ENCODE results near the gene PIGO. TPM values are rescaled to one million over a fixed set of nuclear protein-coding genes. Genes with fewer than 3 reads are reported as not detected.

Gene PIGO
- total and polyA plus RNA-seq, 2 of the 8 experiments (the other 6 are each of a cell fraction or from before 2014, with no cell fraction given) = 20.5 to 31.3 TPM

DNA sequence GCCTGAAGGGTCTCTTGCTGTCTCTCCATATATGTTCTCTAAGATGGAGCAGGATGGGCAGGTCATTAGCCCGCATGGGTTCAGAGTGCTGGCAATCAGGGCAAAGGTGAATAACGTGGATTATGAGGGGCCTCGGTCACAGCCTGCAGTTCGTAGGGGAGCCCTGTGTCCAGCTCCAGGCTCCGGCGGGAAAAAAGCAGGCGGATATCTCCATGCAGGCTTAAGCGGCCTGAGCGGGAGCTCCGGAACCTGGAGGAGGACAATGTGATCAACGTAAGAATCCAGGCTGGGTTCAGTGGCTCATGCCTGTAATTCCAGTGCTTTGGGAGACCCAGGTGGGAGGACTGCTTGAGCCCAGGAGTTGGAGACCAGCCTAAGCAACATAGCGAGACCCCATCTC is 8.7 kb upstream of the PIGO start:
- no peak overlapping the region for H3K9ac ChIP-seq (replicated peaks in 1 of 4; ENCODE audit: extremely low read depth in 1 of 4, low read depth in 3 of 4, low read length in 3 of 4)
- H2BK5ac ChIP-seq (ENCODE audit: low read depth, low read length) = no peak overlapping the region
- no peak overlapping the region for H3K56ac ChIP-seq (replicated peaks; ENCODE audit: insufficient read length, low read depth, low read length)
- ChIA-PET CTCF (ENCODE audit: partially characterized antibody) (interaction anchor here (1.0 kb wide), 1 partner anchor 10 kb away, joined by 5 read pairs; no protein-coding TSS in a partner anchor), POLR2A (ENCODE audit: partially characterized antibody) (interaction anchor here (1.0 to 17.4 kb wide), 7 partner anchors 6 to 45 kb away, joined by 3 to 440 read pairs (median 14); partner anchors contain the start of genes ATOSB, FANCG, PIGO and VCP)
- no peak overlapping the region for H4K5ac ChIP-seq (ENCODE audit: insufficient read length, low read depth, low read length)
- H3K27ac ChIP-seq (ENCODE audit: low read depth, low read length) = no peak overlapping the region
- WGBS, 2 experiments (ENCODE audit: extremely low coverage in 1 of 2, insufficient coverage in 1 of 2, insufficient read length in 1 of 2, insufficient replicate concordance in 2 of 2, low coverage in 1 of 2, low lambda C conversion rate in 2 of 2, missing lambda C conversion rate in 1 of 2) = 83% methylated on average over 12 of the region's 12 CpGs; no CpG with 5 or more reads in 1 of the 2 experiments
- H2BK12ac ChIP-seq (ENCODE audit: low read depth, low read length) = no peak overlapping the region
- H3K79me2 ChIP-seq (ENCODE audit: control insufficient read depth in 1 of 2, insufficient read depth in 2 of 2, low read length in 2 of 2) = peaks cover 0 to 16% of the 10 kb centered on the region in 2 experiments; a peak in 2 of 4 replicates
- no peak for DNase-seq (ENCODE audit: low read depth in 1 of 2, low spot score in 2 of 2)
- H4K20me1 ChIP-seq (replicated peaks in 1 of 2; ENCODE audit: control insufficient read depth in 1 of 2, insufficient read depth in 2 of 2, low read length in 2 of 2) = peaks cover 2 to 5% of the 10 kb centered on the region in 2 experiments
- no peaks in the 10 kb centered on the region for H3K9me3 ChIP-seq (ENCODE audit: insufficient read depth in 2 of 2, low read depth in 1 of 2, low read length in 1 of 2)
- no peak overlapping the region for H2AK5ac ChIP-seq (ENCODE audit: low read depth, low read length)
- peaks cover 5 to 15% (median 12%) of the 10 kb centered on the region in 4 experiments; a peak in 7 of 8 replicates for H3K36me3 ChIP-seq (ENCODE audit: control insufficient read depth in 2 of 4, insufficient read depth in 4 of 4, low read length in 3 of 4)
- H2BK15ac ChIP-seq (ENCODE audit: low read length) = no peak overlapping the region
- FAIRE-seq = no peak
- no peak overlapping the region for H3K4me2 ChIP-seq (ENCODE audit: insufficient read depth in 1 of 2, low read depth in 2 of 2, low read length in 2 of 2)
- no peak overlapping the region for H3K4ac ChIP-seq (replicated peaks; ENCODE audit: insufficient read length, low read depth, low read length)
- no peak overlapping the region for H3K4me3 ChIP-seq (ENCODE audit: extremely low read depth in 1 of 4, insufficient read depth in 2 of 4, low read depth in 3 of 4, low read length in 4 of 4)
- H3K27me3 ChIP-seq (replicated peaks in 1 of 4; ENCODE audit: control insufficient read depth in 3 of 4, extremely low read depth in 1 of 4, insufficient read depth in 3 of 4, low read length in 3 of 4) = no peaks in the 10 kb centered on the region
- H3K4me1 ChIP-seq (replicated peaks in 1 of 4; ENCODE audit: control insufficient read depth in 3 of 4, insufficient read depth in 4 of 4, low read length in 3 of 4) = peaks cover 0 to 17% (median 6%) of the 10 kb centered on the region in 4 experiments; a peak in 5 of 7 replicates
- no peak overlapping the region for H2AFZ ChIP-seq (ENCODE audit: low read length)
- no peak overlapping the region; the same call in 1 of the 2 replicates for H4K8ac ChIP-seq (ENCODE audit: extremely low read depth, insufficient read depth, low read length)
- no peak overlapping the region for H3K18ac ChIP-seq (ENCODE audit: extremely low read depth, low read length)
- H3K23me2 ChIP-seq (ENCODE audit: low read depth, low read length) = peaks cover 10% of the 10 kb centered on the region
- H3K23ac ChIP-seq (ENCODE audit: insufficient read length) = no peak overlapping the region
- peaks cover 7% of the 10 kb centered on the region for H3K79me1 ChIP-seq (ENCODE audit: low read depth, low read length)
- H3K14ac ChIP-seq (ENCODE audit: insufficient read length) = no peak overlapping the region
- H4K91ac ChIP-seq (replicated peaks; ENCODE audit: insufficient read length, low read length) = no peak overlapping the region
- no peak overlapping the region for H2BK120ac ChIP-seq (replicated peaks; ENCODE audit: low read depth, low read length)
- H2BK20ac ChIP-seq (ENCODE audit: low read length) = no peak overlapping the region
- TF ChIP-seq SIX5 (IDR thresholded peaks at IDR 0.05; ENCODE audit: low read depth, low read length) (no peak), TBP (IDR thresholded peaks at IDR 0.05; ENCODE audit: low read depth, low read length) (no peak), KDM4A (IDR thresholded peaks at IDR 0.05; ENCODE audit: low read depth, low read length, severe bottlenecking) (no peak), CTCF (IDR thresholded peaks at IDR 0.05; ENCODE audit: control extremely low read depth in 1 of 3, insufficient read depth in 1 of 3, low read depth in 1 of 3, low read length in 3 of 3) (no peak), NRF1 (IDR thresholded peaks at IDR 0.05; ENCODE audit: low read depth, low read length) (no peak), SP4 (IDR thresholded peaks at IDR 0.05; ENCODE audit: low read length) (no peak), TEAD4 (IDR thresholded peaks at IDR 0.05; ENCODE audit: low read depth, low read length) (no peak), RFX5 (IDR thresholded peaks at IDR 0.05; ENCODE audit: borderline replicate concordance, low read depth, low read length) (no peak)
- TF ChIP-seq, protein P1, sequence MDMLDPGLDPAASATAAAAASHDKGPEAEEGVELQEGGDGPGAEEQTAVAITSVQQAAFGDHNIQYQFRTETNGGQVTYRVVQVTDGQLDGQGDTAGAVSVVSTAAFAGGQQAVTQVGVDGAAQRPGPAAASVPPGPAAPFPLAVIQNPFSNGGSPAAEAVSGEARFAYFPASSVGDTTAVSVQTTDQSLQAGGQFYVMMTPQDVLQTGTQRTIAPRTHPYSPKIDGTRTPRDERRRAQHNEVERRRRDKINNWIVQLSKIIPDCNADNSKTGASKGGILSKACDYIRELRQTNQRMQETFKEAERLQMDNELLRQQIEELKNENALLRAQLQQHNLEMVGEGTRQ (IDR thresholded peaks at IDR 0.05; ENCODE audit: low read length) = no peak
